ENCODE measurements around the gene SLC12A8.

The SLC12A8 gene

DNA sequence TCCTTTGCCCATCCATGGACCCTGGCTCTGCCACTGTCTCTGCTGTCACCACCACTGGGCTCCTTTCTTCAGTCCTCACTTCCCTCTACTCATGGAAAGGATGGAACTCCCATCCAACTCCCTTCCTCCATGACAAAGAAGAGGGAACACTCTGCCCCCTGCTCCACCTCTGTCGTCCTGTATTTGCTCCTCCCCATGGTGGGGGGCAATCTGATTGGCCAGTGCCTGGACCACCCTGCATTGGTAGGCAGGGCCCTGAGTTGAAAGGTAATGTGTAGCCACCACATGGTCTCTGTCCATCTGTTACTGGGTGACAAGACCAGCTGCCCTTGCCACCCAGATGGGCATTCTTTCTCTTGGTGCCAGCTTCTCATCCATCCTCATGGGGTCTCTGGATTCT lies 136.1 kb downstream of the SLC12A8 start:
- no peak for DNase-seq (ENCODE audit: low read depth)

DNA sequence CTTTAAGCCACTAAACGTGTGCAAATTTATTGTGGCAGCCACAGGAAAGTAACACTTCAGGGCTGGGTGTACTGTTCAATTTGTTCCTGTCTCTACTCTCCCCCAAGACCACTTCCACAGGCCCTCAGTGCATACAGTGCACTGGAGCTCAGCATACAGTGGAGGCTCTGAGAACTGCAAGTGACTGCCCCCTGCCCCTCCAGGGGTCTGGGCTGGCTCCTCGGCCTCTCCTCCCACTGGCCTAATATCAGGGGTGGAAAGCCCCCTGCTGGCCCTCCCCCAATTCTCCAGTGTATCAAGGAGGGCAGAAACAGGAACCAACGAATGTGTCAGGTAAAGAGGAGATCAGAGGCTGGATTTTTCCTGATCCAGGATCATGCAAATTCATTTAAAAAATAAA lies 136.8 kb downstream of the SLC12A8 start:
- no peak for DNase-seq (ENCODE audit: low read depth)

DNA sequence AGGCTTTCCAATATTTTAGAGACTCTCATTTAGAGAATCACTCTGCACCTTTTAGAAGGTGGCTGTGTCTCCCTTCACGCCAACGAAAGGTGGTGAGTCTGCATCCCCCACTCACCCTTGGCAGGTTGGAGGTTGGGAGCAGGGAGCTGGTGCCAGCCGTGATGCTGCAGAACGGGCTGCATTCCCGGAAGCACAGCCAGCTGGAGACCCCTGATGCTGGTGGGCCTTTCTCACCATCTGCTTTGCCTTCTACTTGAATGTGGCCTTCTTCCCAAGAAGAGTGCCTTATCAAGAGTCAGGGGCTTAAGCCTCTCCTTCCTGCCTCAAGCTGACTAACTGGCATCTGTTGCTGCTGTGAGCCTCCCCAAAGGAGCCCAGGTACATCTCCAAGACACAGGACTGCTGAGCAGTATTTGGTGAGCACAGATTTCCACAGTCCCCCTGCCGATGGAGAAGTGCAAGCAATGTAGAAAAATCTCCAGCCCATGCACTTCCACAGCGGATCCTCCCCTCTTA lies 139.1 kb downstream of the SLC12A8 start:
- no peak for DNase-seq (ENCODE audit: low read depth)

DNA sequence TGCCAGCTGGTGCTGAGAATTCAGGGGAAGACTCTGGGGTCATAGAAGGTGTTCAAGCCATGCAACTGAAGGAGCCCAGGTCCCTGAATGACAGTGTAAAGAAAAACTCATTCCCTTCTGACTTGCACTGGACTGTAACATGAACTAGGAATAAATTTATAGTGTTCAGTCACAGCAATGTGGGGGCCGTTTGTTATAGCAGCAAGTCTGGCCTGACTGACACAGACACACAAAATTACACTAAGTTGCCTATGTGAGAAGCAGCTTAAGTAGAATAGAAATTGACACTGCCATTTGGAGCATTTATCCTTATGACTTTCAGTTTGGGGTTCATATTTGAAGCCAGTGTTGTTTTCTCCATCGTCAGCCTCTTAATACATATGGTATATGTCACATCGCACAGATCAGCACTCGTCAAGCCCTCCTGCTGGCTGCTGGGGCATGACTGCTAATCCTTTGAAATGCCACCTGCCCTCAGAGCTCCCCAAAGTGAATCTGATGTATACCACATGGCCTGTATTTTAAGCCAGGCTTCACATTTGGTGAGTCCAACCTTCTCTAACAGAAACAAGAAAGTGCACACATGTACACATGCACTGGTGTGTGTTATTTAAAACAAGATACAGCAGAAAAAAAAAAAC lies 139.7 kb downstream of the SLC12A8 start:
- DNase-seq (ENCODE audit: low read depth): no peak

DNA sequence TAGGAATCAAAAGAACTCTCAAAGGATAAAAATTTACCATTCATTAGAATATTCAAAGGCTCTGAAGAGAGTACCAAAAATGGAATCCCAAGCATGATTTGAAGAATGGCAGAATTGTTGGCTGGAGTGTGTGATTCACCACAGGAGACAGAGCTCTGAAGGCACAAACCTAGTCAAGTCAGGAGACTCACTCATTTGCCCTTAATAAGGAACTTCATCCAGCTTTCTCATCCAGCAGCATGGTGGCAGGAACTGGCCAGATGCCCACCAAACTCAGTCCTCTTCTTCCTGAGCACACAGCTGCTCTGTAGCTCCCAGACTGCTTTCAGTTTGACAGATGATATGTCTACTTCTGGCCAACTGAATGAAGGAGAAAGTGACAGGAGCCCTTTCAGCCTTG lies 140.2 kb downstream of the SLC12A8 start:
- no peak for DNase-seq (ENCODE audit: low read depth)

DNA sequence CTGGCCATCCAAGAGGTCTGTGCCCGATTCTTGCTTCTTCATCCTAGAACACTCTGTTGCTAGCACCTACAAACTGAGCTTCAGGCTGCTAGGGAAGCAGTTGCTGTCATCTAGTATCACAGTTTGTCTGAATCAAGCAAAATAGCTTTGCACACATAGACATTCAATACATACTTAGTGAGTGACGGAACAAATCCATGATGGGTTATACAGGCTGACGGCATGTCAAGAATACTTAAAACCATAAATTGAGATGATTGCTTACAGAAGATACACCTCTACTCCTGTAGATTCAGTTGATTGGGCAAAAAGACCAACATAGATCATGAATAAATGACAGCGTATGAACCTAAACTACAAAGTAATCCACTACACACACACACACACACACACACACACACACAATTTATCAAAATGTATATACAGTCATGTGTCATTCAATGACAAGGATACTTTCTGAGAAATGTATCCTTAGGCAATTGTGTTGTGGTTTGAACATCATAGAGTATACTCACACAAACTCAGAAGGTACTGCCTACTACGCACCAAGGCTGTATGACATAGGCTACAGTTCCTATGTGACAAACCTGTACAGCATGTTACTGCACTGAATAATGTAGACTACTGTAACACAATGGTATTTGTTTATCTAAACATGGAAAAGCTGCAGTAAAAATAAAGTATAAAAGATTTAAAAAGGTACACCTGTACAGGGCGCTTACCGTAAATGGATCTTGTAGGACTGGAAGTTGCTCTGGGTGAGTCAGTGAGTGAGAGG lies 142.4 kb downstream of the SLC12A8 start:
- DNase-seq (ENCODE audit: low read depth): no peak

DNA sequence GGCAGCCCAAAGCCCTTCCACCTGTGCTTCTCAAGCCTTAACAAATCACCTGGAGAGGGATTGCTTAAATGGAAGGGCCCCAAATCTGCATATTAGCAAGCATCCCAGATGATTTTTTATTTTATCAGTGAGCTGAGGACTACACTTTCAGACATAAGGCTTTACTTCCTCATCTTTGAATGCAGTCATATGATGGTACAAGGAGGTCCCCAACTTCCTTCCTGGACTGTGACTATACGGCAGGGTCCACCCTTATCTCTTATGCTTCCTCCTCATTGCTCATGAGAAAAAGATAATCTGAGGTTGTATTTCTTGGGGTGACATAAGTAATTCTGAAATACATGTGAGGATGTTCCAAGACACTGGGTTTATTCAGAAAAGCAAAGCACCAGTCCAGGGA lies 143.1 kb downstream of the SLC12A8 start:
- no peak for DNase-seq (ENCODE audit: low read depth)

DNA sequence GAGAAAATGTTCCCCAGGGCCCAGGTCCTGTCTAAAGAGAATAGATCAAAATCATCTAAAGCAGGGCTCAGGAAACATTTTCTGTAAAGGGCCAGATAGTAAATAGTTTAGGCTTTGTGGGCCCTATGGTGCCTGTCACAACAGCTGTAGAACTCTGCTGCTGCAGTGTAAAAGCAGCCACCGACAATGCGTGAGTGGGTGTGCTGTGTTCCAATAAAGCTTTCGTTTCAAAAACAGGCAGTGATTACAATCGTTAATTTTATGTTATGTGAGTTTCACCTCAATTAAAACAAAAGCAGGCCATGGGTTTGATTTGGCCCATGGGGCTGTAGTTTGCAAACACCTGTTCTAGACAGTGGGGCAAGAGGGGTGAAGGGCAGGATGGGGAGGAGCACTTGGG lies 144.3 kb downstream of the SLC12A8 start:
- DNase-seq (ENCODE audit: low read depth): no peak

DNA sequence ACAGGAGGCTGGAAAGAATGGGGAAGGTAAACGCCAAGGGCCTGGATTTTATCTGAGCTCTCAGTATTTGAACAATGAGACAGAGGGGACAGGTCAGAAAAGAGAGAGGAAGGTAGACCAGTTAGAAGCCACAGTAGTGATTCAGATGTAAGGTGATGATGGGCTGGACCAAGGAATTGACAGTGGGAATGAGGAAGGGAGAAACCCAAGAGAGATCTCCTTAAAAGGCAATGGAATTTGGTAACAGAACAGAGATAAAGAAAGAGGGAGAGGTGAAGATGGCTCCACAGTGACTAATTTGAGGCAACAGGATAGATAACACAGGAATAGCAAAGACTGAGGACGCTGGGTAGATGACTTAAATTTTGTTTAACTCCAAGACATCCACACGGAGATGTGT lies 145.3 kb downstream of the SLC12A8 start:
- DNase-seq (ENCODE audit: low read depth): no peak

DNA sequence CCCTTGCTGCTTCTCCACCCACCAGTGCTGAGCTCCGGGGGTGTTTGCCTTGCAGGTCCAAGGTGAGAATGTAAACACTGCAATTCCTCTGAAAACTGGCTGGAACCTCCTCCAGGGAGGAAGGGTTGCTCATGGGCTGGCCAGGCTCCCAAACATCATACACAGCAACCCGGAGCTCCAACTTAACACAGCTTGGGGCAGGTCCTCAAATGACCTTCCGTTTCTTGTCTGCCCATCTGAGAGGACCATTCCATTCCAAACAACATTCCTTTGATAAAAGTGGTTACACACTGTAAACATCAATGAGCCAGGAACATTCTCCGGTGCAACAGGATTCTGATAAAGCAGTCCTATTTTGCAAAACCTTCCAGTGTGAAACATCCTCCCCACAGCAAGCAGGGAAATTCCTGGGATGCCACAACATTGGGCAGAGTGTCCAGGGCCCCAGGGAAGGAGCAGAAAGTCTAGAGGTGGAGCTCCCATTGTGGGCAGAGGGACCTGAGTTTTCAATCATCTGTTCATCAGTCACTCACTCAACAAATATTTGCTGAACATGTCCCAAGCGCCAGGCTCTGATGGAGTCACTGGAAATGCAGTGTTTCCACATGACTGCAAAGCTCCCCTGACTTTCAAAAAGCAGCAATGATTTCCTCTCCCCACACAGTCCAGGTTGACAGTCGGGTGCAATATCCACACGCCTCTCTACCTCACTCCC lies 149.5 kb downstream of the SLC12A8 start:
- DNase-seq (ENCODE audit: low read depth): no peak

DNA sequence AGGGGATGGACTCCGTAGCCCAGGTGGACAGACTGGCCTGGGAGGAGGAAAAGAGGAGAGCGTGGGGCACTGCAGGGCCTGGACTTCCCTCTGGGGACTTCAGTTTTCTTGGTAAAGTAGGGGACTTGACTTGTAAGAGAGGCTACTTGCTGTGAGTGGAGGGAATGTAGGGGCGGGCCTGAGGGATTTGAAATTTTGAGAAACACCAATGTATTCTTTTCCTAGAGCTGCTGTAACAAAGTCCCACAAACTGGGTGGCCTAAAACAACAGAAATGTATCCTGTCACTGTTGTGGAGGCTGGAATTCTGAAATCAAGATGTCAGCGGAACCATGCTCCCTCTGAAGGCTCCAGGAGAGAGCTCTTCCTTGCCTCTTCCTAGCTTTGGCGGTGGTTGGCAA lies 150.9 kb downstream of the SLC12A8 start:
- no peak for DNase-seq (ENCODE audit: low read depth)

DNA sequence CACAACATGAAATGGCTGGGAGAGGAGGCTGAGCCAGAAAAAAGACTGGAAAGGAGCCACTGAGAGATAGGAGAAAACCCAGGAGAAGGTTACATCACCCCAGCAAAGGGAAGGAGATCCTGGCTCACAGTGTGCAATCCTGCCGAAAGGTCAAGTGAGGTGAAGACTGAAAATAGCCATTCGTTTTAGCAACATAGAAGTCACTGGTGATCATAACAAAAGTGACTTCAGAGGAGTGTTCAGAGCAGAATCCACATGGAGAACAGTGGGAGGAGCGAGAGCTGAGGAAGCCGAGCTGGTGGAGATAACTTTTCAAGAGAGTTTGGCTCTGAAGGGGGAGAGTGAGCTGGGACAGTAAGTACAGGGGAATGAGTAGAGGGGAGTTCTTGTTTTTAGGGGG lies 151.4 kb downstream of the SLC12A8 start:
- DNase-seq (ENCODE audit: low read depth): no peak

DNA sequence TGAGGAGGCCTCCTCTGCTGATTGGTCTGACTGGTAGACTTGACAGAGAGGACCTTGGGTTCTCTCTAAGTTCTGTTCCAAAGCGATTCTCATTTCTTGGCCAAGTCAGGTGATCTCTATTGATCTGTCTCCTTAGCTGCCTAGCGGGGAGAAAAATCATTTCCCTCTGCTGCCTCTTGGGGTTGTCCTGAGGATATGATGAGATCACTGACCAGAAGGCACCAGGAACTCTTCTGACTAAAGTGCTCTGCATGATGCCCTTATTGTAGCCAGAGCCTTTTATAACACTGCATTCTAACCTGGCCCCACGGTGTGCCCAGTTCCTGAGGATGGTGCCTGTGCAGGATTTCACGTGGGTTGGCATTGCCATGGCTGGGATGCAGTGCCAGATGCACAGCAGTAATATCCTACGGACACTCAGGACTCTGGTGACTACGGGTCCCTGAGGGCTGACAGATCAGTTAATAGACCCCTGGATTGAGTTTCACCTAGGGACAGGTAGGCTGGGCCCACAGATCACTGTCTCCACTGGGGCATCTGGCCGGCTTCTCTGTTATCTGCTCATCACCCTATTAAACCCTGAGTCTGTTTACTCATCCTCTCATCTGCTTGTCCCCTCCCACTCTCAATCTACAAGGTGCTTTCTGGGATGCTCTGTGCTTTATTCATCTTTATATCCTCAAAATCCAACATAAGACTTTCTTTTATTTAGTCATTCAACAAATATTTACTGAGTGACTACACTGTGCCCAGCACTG lies 152.9 kb downstream of the SLC12A8 start:
- no peak for DNase-seq (ENCODE audit: low read depth)

DNA sequence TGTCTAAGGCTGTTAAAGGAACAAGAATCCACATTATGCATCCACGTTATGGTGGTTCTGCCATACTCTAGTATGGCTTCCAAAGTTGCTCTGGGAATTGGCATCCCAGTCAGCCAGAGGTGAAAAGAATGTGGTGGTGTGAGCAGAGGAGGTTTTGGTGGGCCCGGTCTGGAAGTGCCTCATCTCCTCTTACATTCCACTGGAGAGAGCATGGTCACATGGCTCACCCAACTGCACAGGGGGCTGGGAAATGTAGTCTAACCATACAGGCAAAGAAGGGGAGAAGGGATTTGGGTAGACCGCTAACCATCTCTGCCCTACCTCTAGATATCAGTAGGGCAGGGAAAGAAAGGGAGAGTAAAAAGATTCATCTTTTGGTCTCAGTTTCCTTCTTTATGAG lies 153.6 kb downstream of the SLC12A8 start:
- no peak for DNase-seq (ENCODE audit: low read depth)

DNA sequence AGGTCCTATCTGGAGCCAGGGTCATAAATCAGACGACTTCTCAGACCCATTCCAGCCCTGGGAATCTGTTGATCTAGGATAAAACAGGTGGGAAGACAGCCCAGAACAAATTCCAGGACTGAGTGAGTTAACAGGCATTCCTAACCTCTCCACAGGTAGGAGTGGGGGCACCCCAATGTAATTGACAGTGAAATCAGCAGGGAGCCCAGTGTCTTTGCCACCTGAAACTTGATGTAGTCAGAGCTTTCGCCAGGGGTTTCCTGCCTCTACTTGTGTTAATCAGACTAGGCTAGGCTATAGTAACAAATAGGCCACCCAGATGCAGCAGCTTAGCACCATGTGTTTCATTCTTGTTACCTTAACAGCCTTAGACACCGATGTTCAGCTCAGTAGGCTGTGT lies 154.0 kb downstream of the SLC12A8 start:
- no peak for DNase-seq (ENCODE audit: low read depth)

DNA sequence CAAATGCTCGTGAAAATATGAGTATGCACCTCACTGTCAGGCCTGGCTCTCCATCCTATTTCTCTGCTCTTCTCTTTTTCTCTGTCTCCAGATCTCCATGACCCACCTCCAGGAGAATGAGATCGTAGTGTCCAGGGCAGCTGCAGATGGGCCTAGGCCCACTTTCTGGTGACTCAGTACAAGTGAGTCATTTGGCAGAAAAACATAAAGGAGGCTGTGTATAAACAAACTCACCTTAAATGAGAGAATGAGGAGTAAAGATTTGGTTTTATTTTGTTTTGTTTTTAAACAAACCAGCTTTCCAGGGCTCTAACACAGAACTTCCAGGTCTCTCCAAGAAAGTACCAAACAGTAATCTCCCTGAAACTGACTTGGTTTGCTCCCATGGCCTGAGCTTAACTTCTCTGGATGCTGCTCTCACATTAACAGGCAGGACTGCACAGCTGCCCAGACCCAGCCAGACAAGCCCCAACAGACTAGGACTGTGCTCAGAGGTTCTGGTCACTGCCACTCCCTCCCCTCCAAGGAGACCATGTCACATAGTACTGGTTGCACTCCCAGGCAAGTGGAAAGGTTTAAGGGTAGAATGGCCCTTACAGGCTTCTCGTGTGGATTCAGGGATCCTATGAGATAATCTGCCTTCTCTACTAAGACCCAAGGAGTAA lies 155.2 kb downstream of the SLC12A8 start:
- no peak for DNase-seq (ENCODE audit: low read depth)

DNA sequence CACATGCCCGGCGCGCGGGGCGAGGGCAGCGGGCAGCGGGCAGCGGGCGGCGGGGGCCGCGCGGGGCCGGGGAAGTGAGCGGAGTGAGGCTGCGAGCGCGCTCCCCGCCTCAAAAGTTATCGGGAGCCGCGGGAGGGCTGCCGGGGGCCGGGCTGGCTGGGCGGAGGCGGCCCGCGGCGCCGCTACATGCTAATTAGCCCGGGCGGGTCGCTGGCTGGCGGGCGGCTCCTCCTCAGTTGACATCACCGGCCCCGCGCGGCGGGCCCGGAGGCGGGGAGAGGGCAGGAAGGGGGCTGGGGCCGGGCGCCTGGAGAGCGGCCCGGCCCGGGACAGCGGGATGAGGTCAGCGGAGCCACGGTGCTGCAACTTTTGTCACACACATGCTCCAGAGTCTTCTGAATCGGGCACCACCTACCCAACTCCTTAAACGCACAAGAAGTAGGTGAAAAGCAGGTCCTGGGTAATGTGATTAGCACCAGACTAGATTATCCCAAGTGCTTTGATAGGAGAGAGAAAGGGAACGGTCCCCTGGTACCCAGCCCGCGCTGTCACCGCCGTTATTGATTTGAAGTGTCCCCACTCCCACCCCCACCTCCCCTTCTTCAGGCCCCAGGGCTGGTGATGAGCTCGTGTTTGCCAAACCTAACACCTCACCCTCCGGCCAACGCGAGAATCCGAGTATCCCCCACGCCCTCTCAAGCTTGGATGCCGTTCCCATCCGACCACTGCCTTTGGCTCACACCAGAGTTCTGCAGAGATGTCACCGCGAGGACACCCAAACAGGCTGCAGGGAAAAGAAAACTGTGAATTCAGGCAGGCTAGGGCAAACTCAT lies 156.4 kb downstream of the SLC12A8 start, which contains the start of gene HEG1:
TSS of gene HEG1 (minus strand) at position 85 of the 833 bp plus-strand sequence. CDS start 107 bp downstream, outside the sequence.
- peak; percentile 68 for DNase-seq (ENCODE audit: low read depth)

DNA sequence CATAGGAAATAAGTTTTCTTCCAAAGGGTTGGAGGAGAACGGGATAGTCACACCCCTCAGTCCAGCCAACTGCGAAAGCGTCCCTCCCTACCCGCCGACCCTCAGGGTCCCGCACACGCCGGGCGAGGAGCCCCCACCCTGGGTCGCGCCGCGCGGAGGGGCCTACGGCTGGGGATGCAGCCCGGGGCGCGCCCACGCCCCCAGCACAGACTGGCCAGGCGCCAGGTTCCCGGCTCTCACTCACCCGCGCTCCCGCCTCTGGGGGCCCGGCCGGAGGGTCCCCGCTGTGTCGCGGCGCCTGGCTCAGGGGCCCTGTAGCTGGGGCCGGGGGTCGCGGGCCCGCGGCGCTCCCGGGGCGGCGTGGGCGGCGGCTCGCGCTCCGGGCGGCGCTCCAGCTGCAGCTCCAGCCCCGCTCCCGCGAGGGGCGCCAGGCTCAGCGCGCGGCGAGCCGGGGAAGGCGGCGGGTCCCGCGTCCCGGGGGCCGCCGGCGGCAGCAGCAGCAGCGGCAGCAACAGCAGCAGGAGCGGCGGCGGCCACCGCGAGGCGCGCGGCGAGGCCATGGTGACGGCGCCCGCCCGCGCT lies 157.1 kb downstream of the SLC12A8 start:
- DNase-seq (ENCODE audit: low read depth): peak; percentile 14

DNA sequence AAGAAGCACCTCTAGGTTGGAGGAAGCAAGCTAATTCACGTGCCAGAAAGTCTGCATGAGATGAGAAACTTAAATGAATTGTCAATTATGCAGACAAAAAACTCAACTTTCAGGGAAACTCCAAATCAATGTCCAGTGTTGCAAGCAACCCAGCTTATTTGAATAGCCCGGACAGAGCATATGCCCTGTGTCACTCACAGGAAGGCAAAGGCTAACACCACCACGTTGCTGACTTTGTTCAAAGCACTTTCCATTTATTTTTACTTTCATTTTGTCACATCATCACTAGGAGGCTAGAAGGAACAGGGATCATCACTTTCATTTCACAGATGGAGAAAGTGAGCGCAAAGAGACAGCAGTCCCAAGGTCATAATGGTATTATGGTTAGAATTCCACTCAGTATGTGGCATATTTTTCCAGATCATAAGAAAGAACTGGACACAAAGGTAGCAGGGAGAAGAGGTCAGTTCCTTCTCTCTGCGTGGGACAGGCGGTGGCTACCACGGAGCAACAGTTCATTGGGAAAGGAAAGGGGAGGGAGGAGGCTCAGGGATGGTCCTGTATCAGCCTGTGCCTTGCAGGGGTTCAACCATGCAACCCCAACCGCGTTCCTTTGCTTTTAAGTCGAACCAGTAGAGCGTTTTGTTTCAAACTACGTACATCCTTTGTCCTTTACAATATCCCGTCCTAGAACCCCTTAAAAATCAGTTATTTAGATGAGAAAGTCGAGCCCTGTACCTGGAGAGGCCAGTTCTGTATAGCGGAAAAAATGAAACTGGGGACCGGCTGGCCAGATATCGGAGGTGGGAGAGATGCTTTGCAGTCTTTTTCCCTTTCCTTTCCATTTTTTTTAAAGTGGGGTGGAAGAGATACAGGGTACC lies 157.9 kb downstream of the SLC12A8 start:
- no peak for DNase-seq (ENCODE audit: low read depth)
